Uterus (tissue), 2 donors: ENCODE measurements around the gene CDC42BPG.

ENCODE experiments used
- POLR2A ChIP-seq, 2 donors: fragments of 450-650 bp; IDR thresholded peaks; one replicate each; pipeline ENCODE4 v1.6.1; 2016; ENCODE audit warnings: antibody characterized with exemption in 2 of 2, mild to moderate bottlenecking in 1 of 2, moderate library complexity in 1 of 2
- TF ChIP-seq, protein P1 (sequence below), 4 experiments: fragments of 200-600 bp in 2 of 4; fragments of 450-650 bp in 2 of 4; sonication (generic) in 2 of 4; IDR thresholded peaks; one replicate each; pipeline ENCODE4 v1.5.1; 2016 to 2019; ENCODE audit warnings: antibody characterized with exemption in 4 of 4, mild to moderate bottlenecking in 2 of 4, moderate library complexity in 1 of 4

DNA sequence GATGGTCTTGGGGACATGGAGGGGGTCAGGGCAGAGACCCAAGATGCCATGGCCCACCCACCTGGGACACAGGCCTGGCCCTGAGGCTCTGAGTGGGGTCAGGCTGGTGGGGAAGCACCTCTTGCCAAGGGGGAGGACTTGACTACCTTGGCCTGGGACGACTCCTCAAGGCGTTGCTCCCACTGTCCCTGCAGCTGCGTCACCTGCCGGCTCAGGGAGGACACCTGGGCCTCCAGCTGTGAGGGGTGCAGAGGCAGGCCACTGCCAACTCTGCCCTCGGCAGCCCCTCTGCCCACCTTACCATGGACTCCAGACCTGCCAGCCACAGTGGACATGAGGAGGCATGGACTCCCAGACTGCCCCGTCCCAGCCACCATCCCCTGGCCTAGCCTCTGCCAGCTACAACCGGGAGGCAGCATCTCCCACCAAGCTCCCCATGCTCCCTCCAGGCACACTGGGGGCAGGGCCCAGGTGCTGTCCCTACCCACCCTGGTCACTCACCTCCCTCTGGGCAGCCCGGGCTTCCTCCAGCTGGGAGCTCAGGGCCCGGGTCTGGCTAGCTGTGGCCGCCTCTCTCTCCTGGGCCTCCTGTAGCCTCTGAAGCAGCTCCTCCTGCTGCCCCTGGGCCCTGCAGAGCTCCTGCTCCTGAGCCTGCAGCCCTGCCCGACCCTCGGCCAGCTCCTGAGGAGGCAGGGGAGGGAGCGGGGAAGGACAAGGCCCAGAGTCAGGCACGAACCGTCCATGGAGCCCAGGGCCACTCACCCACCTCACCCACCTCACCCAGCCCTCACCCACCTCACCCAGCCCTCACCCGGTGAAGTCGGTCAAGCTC is 8.6 kb downstream of the CDC42BPG start:
- TF ChIP-seq, protein P1, sequence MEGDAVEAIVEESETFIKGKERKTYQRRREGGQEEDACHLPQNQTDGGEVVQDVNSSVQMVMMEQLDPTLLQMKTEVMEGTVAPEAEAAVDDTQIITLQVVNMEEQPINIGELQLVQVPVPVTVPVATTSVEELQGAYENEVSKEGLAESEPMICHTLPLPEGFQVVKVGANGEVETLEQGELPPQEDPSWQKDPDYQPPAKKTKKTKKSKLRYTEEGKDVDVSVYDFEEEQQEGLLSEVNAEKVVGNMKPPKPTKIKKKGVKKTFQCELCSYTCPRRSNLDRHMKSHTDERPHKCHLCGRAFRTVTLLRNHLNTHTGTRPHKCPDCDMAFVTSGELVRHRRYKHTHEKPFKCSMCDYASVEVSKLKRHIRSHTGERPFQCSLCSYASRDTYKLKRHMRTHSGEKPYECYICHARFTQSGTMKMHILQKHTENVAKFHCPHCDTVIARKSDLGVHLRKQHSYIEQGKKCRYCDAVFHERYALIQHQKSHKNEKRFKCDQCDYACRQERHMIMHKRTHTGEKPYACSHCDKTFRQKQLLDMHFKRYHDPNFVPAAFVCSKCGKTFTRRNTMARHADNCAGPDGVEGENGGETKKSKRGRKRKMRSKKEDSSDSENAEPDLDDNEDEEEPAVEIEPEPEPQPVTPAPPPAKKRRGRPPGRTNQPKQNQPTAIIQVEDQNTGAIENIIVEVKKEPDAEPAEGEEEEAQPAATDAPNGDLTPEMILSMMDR (IDR thresholded peaks at IDR 0.05), result no peak
- TF ChIP-seq POLR2A (IDR thresholded peaks at IDR 0.05), result no peak
